Neural progenitor cell (in vitro differentiated cells): Measurements from ENCODE around the gene CBFA2T3. TPM values are rescaled to one million over a fixed set of nuclear protein-coding genes. Genes with fewer than 3 reads are reported as not detected.

Source experiments
- DNase-seq: peaks from one replicate; pipeline ENCODE4 v3.0.0-alpha.2; 2016; ENCODE audit warnings: low spot score
- H2AFZ ChIP-seq: fragments of 200-600 bp; sonication (generic); replicated peaks from 2 replicates; pipeline ENCODE4 v1.6.1; 2016; ENCODE audit warnings: antibody characterized with exemption
- H3F3A ChIP-seq: fragments of 200-600 bp; sonication (generic); 2 replicates; pipeline ENCODE4 v1.6.1; 2016; ENCODE audit warnings: antibody characterized with exemption, low read depth
- H3K27ac ChIP-seq: fragments of 200-600 bp; sonication (generic); 2 replicates; pipeline ENCODE4 v1.5.1; 2016; ENCODE audit warnings: mild to moderate bottlenecking
- H3K27me3 ChIP-seq: fragments of 200-600 bp; sonication (generic); 2 replicates; pipeline ENCODE4 v1.6.1; 2016; ENCODE audit warnings: mild to moderate bottlenecking, moderate library complexity
- H3K36me3 ChIP-seq: fragments of 200-600 bp; sonication (generic); 2 replicates; pipeline ENCODE4 v1.5.1; 2016
- H3K4me1 ChIP-seq: fragments of 200-600 bp; sonication (generic); 2 replicates; pipeline ENCODE4 v1.6.1; 2016; ENCODE audit warnings: mixed run types
- H3K4me2 ChIP-seq: fragments of 200-600 bp; sonication (generic); 2 replicates; pipeline ENCODE4 v1.6.1; 2016
- H3K4me3 ChIP-seq: fragments of 200-600 bp; sonication (generic); 2 replicates; pipeline ENCODE4 v1.5.1; 2016
- H3K79me2 ChIP-seq: fragments of 200-600 bp; sonication (generic); 2 replicates; pipeline ENCODE4 v1.6.1; 2016; ENCODE audit warnings: low read depth
- H3K9ac ChIP-seq: fragments of 200-600 bp; sonication (generic); 2 replicates; pipeline ENCODE4 v1.6.1; 2016
- H3K9me3 ChIP-seq: fragments of 200-600 bp; sonication (generic); 2 replicates; pipeline ENCODE4 v1.5.1; 2016; ENCODE audit warnings: low read depth
- H4K20me1 ChIP-seq: fragments of 200-600 bp; sonication (generic); 2 replicates; pipeline ENCODE4 v1.6.1; 2016; ENCODE audit warnings: low read depth
- H3K27ac Mint-ChIP-seq: 3 replicates; pipeline ENCODE4 v1.8.0; 2021; ENCODE audit warnings: mixed read lengths
- H3K27me3 Mint-ChIP-seq: 2 replicates; pipeline ENCODE4 v1.8.0; 2022; ENCODE audit warnings: low read depth, mild to moderate bottlenecking, inconsistent platforms, moderate library complexity, mixed read lengths; ENCODE audit not compliant: insufficient read depth
- H3K36me3 Mint-ChIP-seq: 3 replicates; pipeline ENCODE4 v1.8.0; 2021; ENCODE audit warnings: mixed read lengths
- H3K4me1 Mint-ChIP-seq: 3 replicates; pipeline ENCODE4 v1.8.0; 2021; ENCODE audit warnings: mixed read lengths
- H3K4me3 Mint-ChIP-seq: 3 replicates; pipeline ENCODE4 v1.8.0; 2021; ENCODE audit warnings: mild to moderate bottlenecking, moderate library complexity, mixed read lengths
- H3K9me3 Mint-ChIP-seq: 3 replicates; pipeline ENCODE4 v1.8.0; 2020; ENCODE audit warnings: mixed read lengths
- CTCF ChIP-seq: fragments of 200-600 bp; sonication (generic); IDR thresholded peaks from 2 replicates; pipeline ENCODE4 v1.5.1; 2017; ENCODE audit warnings: antibody characterized with exemption, mild to moderate bottlenecking
- EZH2 ChIP-seq: fragments of 200-600 bp; sonication (generic); IDR thresholded peaks from 2 replicates; pipeline ENCODE4 v1.6.1; 2017; ENCODE audit warnings: antibody characterized with exemption, mild to moderate bottlenecking, moderate library complexity
- EZH2phosphoT487 ChIP-seq: fragments of 200-600 bp; sonication (generic); IDR thresholded peaks from 2 replicates; pipeline ENCODE4 v1.6.1; 2017; ENCODE audit warnings: antibody characterized with exemption
- total RNA-seq: library from RNA; depleted of rRNA; stranded (reverse); fragments of >200 nt; gene quantifications from 2 replicates; pipeline ENCODE4 v1.2.3, GENCODE V29; 2015; ENCODE audit warnings: low replicate concordance

Gene CBFA2T3
- total RNA-seq, 1 donor from 2014 or later, result 0.22 TPM

- Histone ChIP-seq H3K27ac (no peak overlapping the region), H3K36me3 (no peaks in the 10 kb centered on the region), H3K9ac (no peak overlapping the region), H3K27me3 (no peaks in the 10 kb centered on the region), H2AFZ (no peak overlapping the region), H3K4me2 (no peak overlapping the region), H3K4me3 (no peak overlapping the region), H3K79me2 (no peaks in the 10 kb centered on the region), H4K20me1 (peaks cover 4% of the 10 kb centered on the region), H3K4me1 (no peaks in the 10 kb centered on the region), H3F3A (no peaks in the 10 kb centered on the region), H3K9me3 (no peaks in the 10 kb centered on the region)
- Mint-ChIP-seq H3K9me3 (no peaks in the 10 kb centered on the region), H3K4me1 (peaks cover 7% of the 10 kb centered on the region), H3K27ac (no peak overlapping the region), H3K36me3 (peaks cover 6% of the 10 kb centered on the region), H3K27me3 (peaks cover 7% of the 10 kb centered on the region), H3K4me3 (no peak overlapping the region)
- no peak for TF ChIP-seq CTCF
- TF ChIP-seq EZH2phosphoT487, result no peak
- no peak for TF ChIP-seq EZH2
- no peak for DNase-seq
Measured at GRCh38 chr16:88847654-88848053, 129.4 kb downstream of the CBFA2T3 start.

GRCh38 chr16:88846088-88846487, 130.9 kb downstream of the CBFA2T3 start:
- no peak overlapping the region for H3K4me2 ChIP-seq
- peaks cover 3% of the 10 kb centered on the region for H3K4me1 Mint-ChIP-seq
- peaks cover 7% of the 10 kb centered on the region for H3K27me3 Mint-ChIP-seq
- H3K9me3 Mint-ChIP-seq, result no peaks in the 10 kb centered on the region
- H3K9me3 ChIP-seq, result no peaks in the 10 kb centered on the region
- H3K27me3 ChIP-seq, result no peaks in the 10 kb centered on the region
- no peak overlapping the region for H3K27ac ChIP-seq
- DNase-seq, result no peak
- H3K4me1 ChIP-seq, result no peaks in the 10 kb centered on the region
- no peak for TF ChIP-seq EZH2
- no peak for TF ChIP-seq CTCF
- TF ChIP-seq EZH2phosphoT487, result no peak
- H3K4me3 Mint-ChIP-seq, result no peak overlapping the region
- no peak overlapping the region for H2AFZ ChIP-seq
- H3F3A ChIP-seq, result no peaks in the 10 kb centered on the region
- no peak overlapping the region for H3K9ac ChIP-seq
- H3K27ac Mint-ChIP-seq, result no peak overlapping the region
- peaks cover 3% of the 10 kb centered on the region for H3K36me3 Mint-ChIP-seq
- H4K20me1 ChIP-seq, result peaks cover 4% of the 10 kb centered on the region
- H3K36me3 ChIP-seq, result no peaks in the 10 kb centered on the region
- no peak overlapping the region for H3K4me3 ChIP-seq
- no peaks in the 10 kb centered on the region for H3K79me2 ChIP-seq

- no peaks in the 10 kb centered on the region for H3K79me2 ChIP-seq
- H3F3A ChIP-seq, result no peaks in the 10 kb centered on the region
- Mint-ChIP-seq H3K4me1 (peaks cover 3% of the 10 kb centered on the region), H3K27me3 (peaks cover 10% of the 10 kb centered on the region), H3K36me3 (peaks cover 2% of the 10 kb centered on the region), H3K4me3 (no peak overlapping the region), H3K27ac (peak overlapping the region; percentile 54), H3K9me3 (no peaks in the 10 kb centered on the region)
- no peak overlapping the region for H3K27ac ChIP-seq
- no peak overlapping the region for H3K4me3 ChIP-seq
- no peaks in the 10 kb centered on the region for H3K9me3 ChIP-seq
- H3K9ac ChIP-seq, result peak overlapping the region; percentile 27
- peaks cover 4% of the 10 kb centered on the region for H4K20me1 ChIP-seq
- no peak overlapping the region for H2AFZ ChIP-seq
- TF ChIP-seq EZH2phosphoT487, result no peak
- TF ChIP-seq CTCF, result peak; percentile 30
- TF ChIP-seq EZH2, result no peak
- peak; percentile 17 for DNase-seq
- no peaks in the 10 kb centered on the region for H3K27me3 ChIP-seq
- no peaks in the 10 kb centered on the region for H3K36me3 ChIP-seq
- H3K4me1 ChIP-seq, result no peaks in the 10 kb centered on the region
- H3K4me2 ChIP-seq, result no peak overlapping the region
Measured at GRCh38 chr16:88844419-88845036, 132.5 kb downstream of the CBFA2T3 start.
